IMR-90 (cell line): ENCODE results near the gene CCKAR. TPM values are rescaled to one million over a fixed set of nuclear protein-coding genes. Genes with fewer than 3 reads are reported as not detected.

ENCODE experiments used
- ATAC-seq: fragments of 200-7000 bp; cut with Tn5 transposase; 2 replicates; pipeline ENCODE4 v1.9.1; 2020; ENCODE audit warnings: low read depth, mild to moderate bottlenecking, moderate library complexity
- BruUV-seq: library from RNA; stranded (reverse); fragments of 400-500 nt; replicated peaks from 2 replicates; lab custom pipeline; 2021; lab: Mats Ljungman, UMichigan
- CTCF ChIA-PET: fragments of 300-600 bp; formaldehyde crosslinking; extraction: SDS; loops from one replicate; lab custom pipeline; 2021; ENCODE audit warnings: antibody characterized with exemption; lab: Yijun Ruan, JAX
- POLR2A ChIA-PET: fragments of 300-600 bp; sonication (Branson Sonifier 250); formaldehyde crosslinking; loops from one replicate; lab custom pipeline; 2022; ENCODE audit warnings: antibody characterized with exemption; ENCODE audit not compliant: unreplicated experiment; lab: Charles Lee
- DNase-seq: peaks from one replicate; pipeline ENCODE4 v3.0.0; 2013
- H2AFZ ChIP-seq: replicated peaks from 2 replicates; pipeline ENCODE3; 2013; ENCODE audit warnings: low read length, mild to moderate bottlenecking; ENCODE audit not compliant: poor library complexity
- H2AK5ac ChIP-seq: 2 replicates; pipeline ENCODE4 v1.6.1; 2013; ENCODE audit warnings: low read depth, low read length, inconsistent platforms
- H2AK9ac ChIP-seq: replicated peaks from 2 replicates; pipeline ENCODE3; 2013; ENCODE audit warnings: mild to moderate bottlenecking, low read depth, low read length, moderate library complexity; ENCODE audit not compliant: poor library complexity
- H2BK120ac ChIP-seq: 2 replicates; pipeline ENCODE4 v1.6.1; 2013; ENCODE audit warnings: low read depth, low read length, inconsistent platforms
- H2BK15ac ChIP-seq: 3 replicates; pipeline ENCODE4 v1.6.1; 2013; ENCODE audit warnings: low read depth, low read length, inconsistent platforms
- H2BK20ac ChIP-seq: 2 replicates; pipeline ENCODE4 v1.6.1; 2013; ENCODE audit warnings: low read depth, mild to moderate bottlenecking, inconsistent platforms, low read length, moderate library complexity
- H2BK5ac ChIP-seq: 2 replicates; pipeline ENCODE4 v1.6.1; 2013; ENCODE audit warnings: mild to moderate bottlenecking, low read depth, low read length, inconsistent platforms; ENCODE audit not compliant: poor library complexity, severe bottlenecking
- H3K14ac ChIP-seq: replicated peaks from 2 replicates; pipeline ENCODE4 v1.6.1; 2013; ENCODE audit warnings: low read depth, low read length, inconsistent platforms
- H3K18ac ChIP-seq: 2 replicates; pipeline ENCODE4 v1.6.1; 2013; ENCODE audit warnings: low read depth, low read length, control low read depth
- H3K23ac ChIP-seq: 2 replicates; pipeline ENCODE4 v1.6.1; 2013; ENCODE audit warnings: low read depth, low read length, inconsistent platforms
- H3K27ac ChIP-seq: 2 replicates; pipeline ENCODE4 v1.5.1; 2013; ENCODE audit warnings: mild to moderate bottlenecking, control low read depth, low read length; ENCODE audit not compliant: insufficient read depth
- H3K27me3 ChIP-seq: 2 replicates; pipeline ENCODE4 v1.6.1; 2013; ENCODE audit warnings: low read length; ENCODE audit not compliant: control insufficient read depth, insufficient read depth
- H3K36me3 ChIP-seq: 2 replicates; pipeline ENCODE4 v1.6.1; 2013; ENCODE audit warnings: low read length, mixed read lengths; ENCODE audit not compliant: control insufficient read depth, insufficient read depth
- H3K4ac ChIP-seq: 2 replicates; pipeline ENCODE4 v1.6.1; 2013; ENCODE audit warnings: low read depth, low read length, inconsistent platforms
- H3K4me1 ChIP-seq: 2 replicates; pipeline ENCODE4 v1.6.1; 2013; ENCODE audit warnings: low read length, mixed read lengths; ENCODE audit not compliant: control insufficient read depth, insufficient read depth
- H3K4me2 ChIP-seq: 2 replicates; pipeline ENCODE4 v1.6.1; 2013; ENCODE audit warnings: low read depth, mild to moderate bottlenecking, control low read depth, low read length, moderate library complexity
- H3K4me3 ChIP-seq: 2 replicates; pipeline ENCODE4 v1.5.1; 2013; ENCODE audit warnings: low read depth, mild to moderate bottlenecking, control low read depth, low read length, moderate library complexity; ENCODE audit not compliant: insufficient read depth
- H3K56ac ChIP-seq: 2 replicates; pipeline ENCODE4 v1.6.1; 2013; ENCODE audit warnings: low read length, inconsistent platforms; ENCODE audit not compliant: insufficient read depth; ENCODE audit errors: extremely low read depth
- H3K79me1 ChIP-seq, 2 experiments: 2 replicates each; pipeline ENCODE4 v1.6.1; 2013; ENCODE audit warnings: low read length in 2 of 2, inconsistent platforms in 1 of 2, low read depth in 1 of 2
- H3K9ac ChIP-seq: 2 replicates; pipeline ENCODE4 v1.6.1; 2013; ENCODE audit warnings: low read depth, low read length, control low read depth
- H3K9me1 ChIP-seq: 2 replicates; pipeline ENCODE4 v1.6.1; 2013; ENCODE audit warnings: low read length, inconsistent platforms; ENCODE audit not compliant: insufficient read depth
- H3K9me3 ChIP-seq: 2 replicates; pipeline ENCODE4 v1.6.1; 2013; ENCODE audit warnings: low read length; ENCODE audit not compliant: control insufficient read depth, insufficient read depth
- H4K20me1 ChIP-seq: 2 replicates; pipeline ENCODE4 v1.6.1; 2013; ENCODE audit warnings: low read length, inconsistent platforms; ENCODE audit not compliant: insufficient read depth
- H4K5ac ChIP-seq: 2 replicates; pipeline ENCODE4 v1.6.1; 2013; ENCODE audit warnings: mild to moderate bottlenecking, low read depth, low read length, control low read depth
- H4K8ac ChIP-seq, 2 experiments: 2 replicates each; pipeline ENCODE4 v1.6.1; 2013; ENCODE audit warnings: low read depth in 2 of 2, low read length in 2 of 2, control low read depth in 1 of 2, inconsistent platforms in 1 of 2
- H4K91ac ChIP-seq: 2 replicates; pipeline ENCODE4 v1.6.1; 2013; ENCODE audit warnings: low read depth, low read length, inconsistent platforms; ENCODE audit not compliant: insufficient read depth
- BHLHE40 ChIP-seq: fragments of 150-350 bp; IDR thresholded peaks from 2 replicates; pipeline ENCODE4 v1.6.1; 2016; ENCODE audit warnings: mild to moderate bottlenecking, low read depth, low read length
- CEBPB ChIP-seq: IDR thresholded peaks from 2 replicates; pipeline ENCODE4 v1.6.1; 2012; ENCODE audit warnings: low read depth, low read length, improper control_type of control experiment
- CTCF ChIP-seq: conservative IDR thresholded peaks from 2 replicates; pipeline ENCODE4 v1.5.1; 2012; ENCODE audit warnings: mild to moderate bottlenecking, low read depth, low read length, improper control_type of control experiment
- FOS ChIP-seq: fragments of 150-350 bp; IDR thresholded peaks from 2 replicates; pipeline ENCODE4 v1.6.1; 2016; ENCODE audit warnings: low read depth, low read length
- MAFK ChIP-seq: IDR thresholded peaks from 2 replicates; pipeline ENCODE4 v1.6.1; 2012; ENCODE audit warnings: low read depth, low read length, improper control_type of control experiment
- MAZ ChIP-seq: IDR thresholded peaks from 2 replicates; pipeline ENCODE4 v1.6.1; 2012; ENCODE audit warnings: low read depth, mild to moderate bottlenecking, low read length, improper control_type of control experiment, moderate library complexity, borderline replicate concordance
- MXI1 ChIP-seq: IDR thresholded peaks from 2 replicates; pipeline ENCODE4 v1.6.1; 2012; ENCODE audit warnings: low read depth, mild to moderate bottlenecking, low read length, moderate library complexity, borderline replicate concordance
- NFE2L2 ChIP-seq: fragments of 150-350 bp; IDR thresholded peaks from 2 replicates; pipeline ENCODE4 v1.6.1; 2016; ENCODE audit warnings: low read depth, mild to moderate bottlenecking, low read length
- POLR2A ChIP-seq: IDR thresholded peaks from 2 replicates; pipeline ENCODE4 v1.6.1; 2012; ENCODE audit warnings: mild to moderate bottlenecking, low read depth, low read length
- RAD21 ChIP-seq: IDR thresholded peaks from 2 replicates; pipeline ENCODE4 v1.6.1; 2012; ENCODE audit warnings: low read length, improper control_type of control experiment
- RCOR1 ChIP-seq: IDR thresholded peaks from 2 replicates; pipeline ENCODE4 v1.6.1; 2012; ENCODE audit warnings: mild to moderate bottlenecking, low read length, improper control_type of control experiment; ENCODE audit not compliant: insufficient replicate concordance
- RFX5 ChIP-seq: IDR thresholded peaks from 2 replicates; pipeline ENCODE4 v1.8.0; 2012; ENCODE audit warnings: low read depth, mild to moderate bottlenecking, low read length, moderate library complexity
- USF2 ChIP-seq: fragments of 150-350 bp; IDR thresholded peaks from 2 replicates; pipeline ENCODE4 v1.6.1; 2017; ENCODE audit warnings: mild to moderate bottlenecking, antibody characterized with exemption, low read length, low read depth
- WGBS, 2 experiments: methylation state at CpG; one replicate each; pipeline versions ENCODE4 v1.1.5 to v1.1.7; 2013; ENCODE audit warnings: missing lambda C conversion rate in 2 of 2; ENCODE audit not compliant: insufficient read length in 1 of 2; ENCODE audit errors: extremely low coverage in 2 of 2; 5-methylcytosine and 5-hydroxymethylcytosine counted together
- dilution Hi-C: fragments of 300-500 bp; cut with HindIII; formaldehyde crosslinking; loops from one replicate; pipeline ENCODE4 v1.14.3; 2018; ENCODE audit warnings: low sequenced_read_pairs; ENCODE audit not compliant: unreplicated experiment
- in situ Hi-C: fragments of 300-500 bp; cut with MboI; formaldehyde crosslinking; loops from 3 replicates; pipeline ENCODE4 v1.14.3; 2019; ENCODE audit warnings: low sequenced_read_pairs, inconsistent platforms, mixed read lengths
- intact Hi-C: fragments of 100-400 bp; cut with micrococcal nuclease; formaldehyde crosslinking; loops from 2 replicates; pipeline ENCODE4 v1.10.0; 2022
- polyA plus RNA-seq, 3 experiments: library from polyadenylated mRNA; depleted of rRNA; stranded (reverse); fragments of >200 nt; gene quantifications; 2 replicates each; pipeline ENCODE4 v1.2.3, GENCODE V29; 2012; ENCODE audit warnings: low replicate concordance in 1 of 3
- total RNA-seq: library from RNA; depleted of rRNA; stranded (reverse); fragments of >200 nt; gene quantifications from 2 replicates; pipeline ENCODE4 v1.2.3, GENCODE V29; 2012

Gene CCKAR
- total and polyA plus RNA-seq, 2 of the 4 experiments (the other 2 are of a cell fraction), result not detected

GRCh38 chr4:26484032-26484515 lies 6.2 kb downstream of the CCKAR start:
- POLR2A ChIA-PET, result no interaction called here

More at GRCh38 chr4:26484032-26484515, 6.2 kb downstream of the CCKAR start:
- no peak overlapping the region for H3K23ac ChIP-seq
- H3K56ac ChIP-seq, result no peak overlapping the region
- H4K8ac ChIP-seq, result 0 out of 4 replicates have a peak overlapping the region, but pooled peaks of 1 of the 2 experiments have one; percentile 2
- H3K27me3 ChIP-seq, result peaks cover 12% of the 10 kb centered on the region
- H4K91ac ChIP-seq, result no peak overlapping the region
- no peak overlapping the region for H4K5ac ChIP-seq
- H2AFZ ChIP-seq, result no peak overlapping the region
- H3K9me3 ChIP-seq, result no peaks in the 10 kb centered on the region
- H3K18ac ChIP-seq, result peak overlapping the region; percentile 27; the same call in 1 of the 2 replicates
- TF ChIP-seq MAZ (no peak), POLR2A (no peak), NFE2L2 (no peak), CEBPB (no peak), CTCF (no peak), RAD21 (no peak), RCOR1 (no peak), FOS (no peak), RFX5 (no peak), MXI1 (no peak), BHLHE40 (no peak), USF2 (no peak), MAFK (no peak)
- peak overlapping the region; percentile 8; the same call in 1 of the 2 replicates for H2AK5ac ChIP-seq
- BruUV-seq, result no TSS peak
- H3K9ac ChIP-seq, result no peak overlapping the region
- H3K27ac ChIP-seq, result peak overlapping the region; percentile 39; the same call in 1 of the 2 replicates
- H3K4me3 ChIP-seq, result no peak overlapping the region
- H2BK5ac ChIP-seq, result no peak overlapping the region
- H2BK20ac ChIP-seq, result no peak overlapping the region
- H3K9me1 ChIP-seq, result no peaks in the 10 kb centered on the region
- no peaks in the 10 kb centered on the region for H3K79me1 ChIP-seq
- H2BK15ac ChIP-seq, result no peak overlapping the region
- no CpG with 5 or more reads among the region's 2 CpGs for WGBS, 2 experiments
- H2BK120ac ChIP-seq, result no peak overlapping the region; the same call in 1 of the 2 replicates
- no peak overlapping the region for H2AK9ac ChIP-seq
- H3K4me2 ChIP-seq, result peak overlapping the region; percentile 24; the same call in 1 of the 2 replicates
- dilution Hi-C loops (no loop called here), intact Hi-C loops (no loop called here), in situ Hi-C loops (no loop called here)
- CTCF ChIA-PET, result no interaction called here
- H4K20me1 ChIP-seq, result no peaks in the 10 kb centered on the region
- H3K4ac ChIP-seq, result peak overlapping the region; percentile 35; the same call in 1 of the 2 replicates
- peak; percentile 69 for ATAC-seq
- DNase-seq, result peak; percentile 35
- no peaks in the 10 kb centered on the region for H3K36me3 ChIP-seq
- 0 out of 2 replicates have a peak overlapping the region, but pooled peaks have one; percentile 45 for H3K14ac ChIP-seq
- peaks cover 4% of the 10 kb centered on the region for H3K4me1 ChIP-seq
